SW 1271 (cell line): ENCODE results near the gene COL13A1.

Source experiments
- DNase-seq, 2 experiments: peaks; one replicate each; lab custom pipeline; 2025; lab: John Stamatoyannopoulos, UW

Gene COL13A1

GRCh38 chr10:69791812-69792211, 9.9 kb upstream of the COL13A1 start:
- no peak for DNase-seq

GRCh38 chr10:69792341-69792740, 9.4 kb upstream of the COL13A1 start:
- no peak for DNase-seq

DNA sequence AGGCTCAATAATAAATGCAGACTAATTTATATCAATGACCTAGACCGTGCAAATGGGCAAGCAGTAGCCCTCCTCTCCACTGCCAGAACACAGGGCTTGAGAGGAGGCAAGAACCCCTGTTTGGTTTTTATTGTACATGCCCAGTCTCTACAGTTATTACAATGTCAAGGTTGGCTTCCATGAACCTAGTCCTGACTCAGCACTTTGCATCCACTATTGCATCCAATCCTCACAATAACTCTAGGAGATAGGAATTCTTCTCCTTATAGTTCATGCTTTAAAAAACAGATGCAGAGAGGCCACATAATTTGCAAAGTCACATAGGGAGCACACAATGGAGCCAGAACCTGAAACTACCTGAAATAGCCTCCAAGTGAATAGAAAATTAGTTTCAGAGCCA, 7.0 kb upstream of the COL13A1 start:
- no peak for DNase-seq

GRCh38 chr10:69795242-69795934, 6.3 kb upstream of the COL13A1 start:
- no peak for DNase-seq

GRCh38 chr10:69797959-69798358, 3.7 kb upstream of the COL13A1 start:
- DNase-seq, result no peak

- DNase-seq, result peak in 1 of 2 experiments; percentile 58
These were observed 1.6 kb upstream of the COL13A1 start for GRCh38 chr10:69800109-69800508.

DNA sequence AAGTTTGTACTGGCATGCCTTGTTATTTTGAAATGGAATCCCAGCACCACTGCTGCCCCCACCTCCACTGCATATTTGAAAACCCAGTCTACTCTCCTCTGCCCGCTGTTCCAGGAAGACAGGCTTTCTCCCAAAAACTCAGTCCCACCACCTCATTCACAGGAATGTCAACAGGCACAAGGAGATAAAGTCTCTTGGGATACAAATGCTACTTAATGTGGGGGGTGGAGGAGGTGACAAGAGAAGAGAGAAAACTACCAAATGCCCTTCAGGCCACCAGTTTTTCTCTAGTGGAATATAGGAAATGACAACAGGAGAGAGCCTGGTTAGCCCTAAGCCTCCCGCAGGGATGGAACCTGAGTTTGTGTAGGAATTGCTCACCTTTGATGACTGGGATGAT, 1.0 kb upstream of the COL13A1 start:
- DNase-seq, result no peak

DNA sequence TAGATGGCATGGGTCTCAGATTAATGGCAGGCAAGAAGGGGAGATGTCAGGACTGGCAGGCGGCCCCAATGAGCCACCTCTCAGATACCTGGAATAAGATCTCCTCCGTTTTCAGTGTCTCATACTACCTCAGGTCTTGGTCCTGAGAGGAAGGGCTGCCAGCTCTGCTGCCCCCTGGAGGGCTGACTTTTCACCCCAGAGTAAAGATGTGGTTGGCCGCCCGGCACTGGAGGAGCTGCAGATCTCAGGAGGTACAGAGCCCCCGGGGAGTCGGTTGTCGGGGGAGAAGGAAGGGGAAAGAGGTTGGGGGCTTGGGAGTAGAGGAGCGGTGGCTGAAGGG, 642 bp upstream of the COL13A1 start:
- no peak for DNase-seq

DNA sequence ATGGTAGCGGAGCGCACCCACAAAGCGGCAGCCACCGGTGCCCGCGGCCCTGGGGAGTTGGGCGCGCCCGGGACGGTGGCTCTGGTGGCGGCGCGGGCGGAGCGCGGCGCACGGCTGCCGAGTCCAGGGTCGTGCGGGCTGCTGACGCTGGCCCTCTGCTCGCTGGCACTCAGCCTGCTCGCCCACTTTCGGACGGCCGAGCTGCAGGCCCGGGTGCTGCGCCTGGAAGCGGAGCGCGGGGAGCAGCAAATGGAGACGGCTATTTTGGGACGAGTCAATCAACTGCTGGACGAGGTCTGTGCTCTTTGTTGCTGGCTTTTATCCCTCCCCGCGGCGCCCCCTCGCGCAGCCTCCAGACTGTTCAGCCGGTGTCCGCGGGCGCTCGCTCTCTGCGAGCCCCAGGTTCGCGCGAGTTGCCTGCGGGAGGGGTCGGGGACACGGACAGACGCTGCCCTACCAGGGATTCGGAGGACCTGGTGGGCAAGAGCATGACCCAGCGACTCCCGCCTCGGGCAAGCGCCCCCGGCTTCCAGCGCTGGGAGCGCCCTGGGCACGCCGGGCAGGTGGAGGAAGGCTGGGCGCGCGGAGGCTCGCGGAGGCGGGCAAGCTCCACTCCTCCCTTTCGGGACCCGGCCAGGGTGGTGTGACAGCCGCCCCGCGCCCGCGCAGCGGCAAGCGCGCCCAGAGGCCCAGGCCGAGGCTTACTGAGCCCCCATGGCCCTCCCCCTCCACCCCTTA, 887 bp downstream of the COL13A1 start:
- DNase-seq, result no peak

GRCh38 chr10:69803809-69804208, 2.1 kb downstream of the COL13A1 start:
- DNase-seq, result no peak

DNA sequence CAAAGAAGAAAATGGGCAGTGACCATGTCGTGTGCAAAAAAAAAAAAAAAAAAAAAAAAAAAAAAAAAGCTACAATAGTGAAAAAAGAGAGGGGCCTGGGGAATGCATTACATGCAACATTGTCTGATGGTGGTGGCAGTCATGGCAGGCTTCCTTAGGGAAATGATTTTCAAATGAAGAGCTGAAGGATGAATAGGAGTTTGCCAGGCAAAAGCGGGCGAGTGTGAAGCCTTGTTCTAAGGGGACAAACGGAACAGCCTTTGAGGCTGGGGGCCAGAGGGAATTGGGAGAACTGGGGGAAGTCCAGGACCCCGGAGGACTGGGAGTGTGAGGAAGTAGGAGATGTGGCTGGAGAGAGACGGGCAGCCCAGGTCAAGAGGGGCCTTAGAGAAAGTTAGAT, 3.1 kb downstream of the COL13A1 start:
- DNase-seq, result no peak

DNA sequence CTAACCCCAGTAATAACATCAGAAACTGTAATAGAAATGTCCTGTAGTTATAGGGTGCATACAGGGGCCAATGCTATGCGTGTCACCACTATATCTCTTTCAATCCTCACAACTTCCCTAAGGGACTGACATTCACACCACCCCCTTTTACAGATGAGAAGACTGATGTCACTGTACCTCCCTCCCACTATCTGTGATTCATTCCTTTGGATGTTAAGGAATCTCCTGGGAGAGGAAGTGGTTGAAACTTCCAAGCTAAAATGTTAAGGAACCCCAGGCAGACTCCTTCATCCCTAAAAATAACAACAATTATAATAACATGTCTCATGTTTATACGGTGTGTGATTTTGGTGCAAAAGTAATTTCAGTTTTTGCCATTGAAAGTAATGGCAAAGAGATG, 5.4 kb downstream of the COL13A1 start:
- peak; percentile 19 to 55 for DNase-seq

GRCh38 chr10:69807696-69808095, 6.0 kb downstream of the COL13A1 start:
- peak in 1 of 2 experiments; percentile 14 for DNase-seq

DNA sequence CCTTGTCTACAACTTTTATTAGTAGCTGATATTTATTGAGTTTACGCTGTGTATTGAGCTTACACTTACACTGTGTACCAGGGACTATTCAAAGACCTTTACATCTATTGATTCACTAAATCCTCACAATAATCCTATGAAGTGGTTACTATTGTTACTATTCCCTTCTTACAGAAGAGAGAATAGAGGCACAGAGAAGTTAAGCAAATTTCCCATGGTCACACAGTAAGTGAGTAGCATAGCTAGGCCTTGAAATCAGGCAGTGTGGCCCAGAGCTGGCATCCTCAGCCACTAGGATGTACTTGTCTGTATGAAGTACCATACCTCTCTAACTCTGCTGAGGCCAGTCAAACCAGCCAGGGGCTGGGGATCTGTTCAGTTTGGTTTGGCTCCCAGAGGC, 7.6 kb downstream of the COL13A1 start:
- DNase-seq, result no peak

GRCh38 chr10:69810097-69810496, 8.4 kb downstream of the COL13A1 start:
- DNase-seq, result no peak

DNA sequence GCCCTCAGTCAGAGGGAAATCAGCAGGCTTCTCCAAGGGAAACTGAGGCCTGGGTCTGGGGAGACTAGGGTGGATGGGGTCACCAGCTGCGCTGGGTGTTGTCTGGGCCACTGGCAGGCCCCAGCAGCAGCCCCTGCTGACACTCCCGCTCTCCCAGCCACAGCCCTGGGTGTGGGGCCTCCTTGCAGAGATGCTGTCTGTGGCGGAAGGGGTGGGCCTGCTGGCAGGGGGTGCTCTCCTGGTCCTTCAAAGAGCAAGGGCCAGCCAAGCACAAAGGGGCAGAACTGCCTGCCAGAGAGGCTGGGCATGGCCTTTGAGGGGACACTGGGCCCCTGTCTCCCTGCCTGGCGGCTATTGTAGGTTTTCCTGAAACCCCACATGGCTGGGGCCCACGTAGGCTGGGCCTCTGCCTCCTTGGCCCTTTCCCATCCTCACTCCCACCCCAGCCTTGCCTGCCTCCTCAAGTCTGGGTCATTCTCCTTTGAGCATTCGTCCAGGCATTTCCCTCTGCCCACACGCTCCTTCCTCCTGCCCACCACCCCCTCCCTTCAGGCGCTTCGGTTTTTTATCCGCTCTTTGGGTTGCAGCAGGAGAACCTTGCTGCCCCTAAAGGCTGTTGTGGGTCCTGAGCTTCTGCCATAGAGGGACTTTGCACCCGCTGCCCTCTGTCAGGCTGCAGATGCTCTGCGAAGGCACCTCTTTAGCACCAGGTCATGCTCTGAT, 9.1 kb downstream of the COL13A1 start:
- DNase-seq, result no peak

DNA sequence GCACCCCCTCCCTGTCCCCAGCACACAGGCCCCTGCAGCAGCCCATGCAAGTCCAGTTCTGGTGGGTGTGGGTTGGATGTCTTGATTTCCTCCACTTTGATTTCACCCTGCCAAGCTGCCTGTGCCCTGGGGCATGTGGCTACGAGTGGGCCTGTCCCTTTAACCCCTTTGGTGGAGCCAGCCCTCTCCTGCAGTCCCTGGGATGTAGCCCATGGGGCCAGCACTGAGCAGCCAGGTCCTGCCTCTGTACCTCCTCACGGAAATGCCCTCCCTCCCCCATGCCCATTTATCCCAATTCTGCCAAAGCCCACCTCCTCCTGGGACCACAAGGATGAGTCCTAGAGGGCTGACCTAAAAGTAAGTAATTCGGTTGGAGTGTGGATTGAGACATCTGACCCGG, 11.9 kb downstream of the COL13A1 start:
- no peak for DNase-seq

DNA sequence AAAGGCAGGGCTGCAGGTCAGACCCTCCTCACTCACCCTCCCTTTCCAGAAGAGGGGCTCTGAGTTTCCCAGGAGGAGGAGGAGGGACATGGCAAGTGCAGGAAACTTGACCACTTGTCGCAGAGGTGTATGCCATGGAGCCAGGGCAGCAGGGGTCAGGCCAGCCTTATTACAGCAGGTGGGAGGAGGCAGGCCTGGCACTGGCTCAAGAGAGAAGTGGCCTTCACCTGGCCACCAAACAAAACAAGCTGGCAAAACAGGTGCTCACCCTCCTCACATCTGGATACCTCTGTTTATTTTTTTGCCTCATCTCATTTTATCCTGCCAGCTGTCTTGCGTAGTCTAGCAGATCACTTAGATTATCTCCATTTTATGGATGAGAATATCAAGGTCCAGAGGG, 12.5 kb downstream of the COL13A1 start:
- DNase-seq, result no peak

GRCh38 chr10:69815104-69815503, 13.4 kb downstream of the COL13A1 start:
- no peak for DNase-seq

- DNase-seq, result no peak
These were observed 14.8 kb downstream of the COL13A1 start for GRCh38 chr10:69816521-69816920.

DNA sequence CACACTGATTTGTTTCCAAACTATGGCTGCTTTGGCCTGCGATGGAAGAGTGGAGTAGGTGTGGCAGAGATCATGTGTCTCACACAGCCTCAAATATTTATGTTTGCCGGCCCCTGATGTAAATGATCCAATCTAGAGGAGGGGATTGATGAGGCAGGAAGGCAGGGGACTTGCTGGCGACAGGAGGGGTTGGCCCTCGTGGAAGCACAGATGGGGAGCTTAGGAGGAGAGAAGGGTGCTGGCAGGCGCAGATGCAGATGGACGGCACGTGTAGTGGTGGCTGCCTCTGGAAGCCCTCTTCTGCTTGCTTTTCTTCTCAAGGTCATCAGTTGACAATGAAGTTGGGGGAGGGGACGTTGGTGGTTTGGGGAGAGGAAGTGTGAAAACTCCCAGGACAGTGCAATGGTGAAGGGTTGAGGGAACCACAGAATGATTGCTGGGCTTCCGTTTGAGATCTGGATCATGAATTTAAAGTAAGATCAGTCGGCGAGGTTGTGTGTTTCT, 15.4 kb downstream of the COL13A1 start:
- DNase-seq, result no peak

DNA sequence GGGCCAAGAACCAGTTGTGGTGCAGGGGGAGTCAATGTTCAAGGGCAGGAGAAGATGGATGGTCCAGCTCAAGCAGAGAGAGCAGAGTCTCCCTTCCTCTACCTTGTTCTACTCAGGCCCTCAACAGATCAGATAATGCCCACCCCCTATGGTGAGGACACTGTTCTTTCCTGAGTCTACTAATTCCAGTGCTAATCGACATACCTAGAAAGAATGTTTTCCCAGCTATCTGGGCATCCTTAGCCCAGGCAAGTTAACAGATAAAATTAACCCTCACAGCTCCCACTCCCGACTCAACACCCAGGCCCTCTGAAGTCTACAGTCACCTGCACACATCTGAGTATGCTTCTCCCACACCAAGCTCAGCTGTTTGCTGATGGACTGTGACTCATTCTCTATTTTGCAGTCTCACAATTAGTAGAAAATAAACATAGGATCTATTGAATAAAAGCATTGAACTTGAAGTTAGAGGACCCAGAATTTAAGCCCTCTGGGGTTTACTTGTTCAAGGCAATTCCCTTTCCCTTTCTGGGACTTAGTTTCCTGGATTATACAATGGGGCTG, 17.1 kb downstream of the COL13A1 start:
- no peak for DNase-seq
